ENCODE data around the gene EFNA5. TPM values are rescaled to one million over a fixed set of nuclear protein-coding genes. Genes with fewer than 3 reads are reported as not detected.

The EFNA5 gene
- polyA plus RNA-seq, 1 donor from 2014 or later: 4.2 TPM

GRCh38 chr5:107381189-107381856 is 289.4 kb downstream of the EFNA5 start:
- H3K4me2 ChIP-seq (ENCODE audit: low read length): no peak overlapping the region

DNA sequence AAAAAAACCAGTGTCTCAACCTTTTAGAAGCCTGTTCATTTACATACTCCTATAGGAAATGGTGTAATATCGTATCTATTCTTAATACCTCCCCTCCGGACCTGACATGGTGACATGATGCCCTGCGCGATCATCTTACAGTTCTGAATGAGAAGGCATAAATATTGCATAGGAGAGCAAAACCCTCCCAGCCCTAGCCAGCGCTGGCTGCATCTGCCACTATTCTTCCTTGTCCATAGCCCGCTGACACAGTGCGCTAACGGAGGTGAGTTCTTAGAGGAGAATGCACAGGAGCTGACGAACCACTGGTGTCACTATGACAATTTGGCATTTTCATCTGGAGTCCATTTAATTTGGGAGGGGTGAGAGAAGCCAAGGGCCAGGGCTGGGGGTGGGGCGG is 290.1 kb downstream of the EFNA5 start:
- Histone ChIP-seq H3K27ac (ENCODE audit: low read length) (no peak overlapping the region), H3K9me2 (ENCODE audit: insufficient read depth, low read length) (no peaks in the 10 kb centered on the region), H3K9me3 (ENCODE audit: low read length) (no peaks in the 10 kb centered on the region), H4K20me1 (ENCODE audit: insufficient read depth) (no peaks in the 10 kb centered on the region), H3K27me3 (ENCODE audit: insufficient read depth, low read depth, low read length) (no peaks in the 10 kb centered on the region), H3K36me3 (ENCODE audit: insufficient read depth, low read length) (no peaks in the 10 kb centered on the region), H3F3A (ENCODE audit: insufficient read depth, low read length, poor library complexity, severe bottlenecking) (no peaks in the 10 kb centered on the region), H3K4me2 (ENCODE audit: low read length) (no peak overlapping the region), H3K9ac (ENCODE audit: low read length) (no peak overlapping the region), H3K79me2 (replicated peaks; ENCODE audit: insufficient read depth, low read length) (no peaks in the 10 kb centered on the region), H3K4me3 (ENCODE audit: low read length) (no peak overlapping the region), H2AFZ (ENCODE audit: low read depth, low read length) (no peak overlapping the region)
- TF ChIP-seq EZH2 (IDR thresholded peaks at IDR 0.05; ENCODE audit: borderline replicate concordance, insufficient read depth, low read length, poor library complexity, severe bottlenecking): no peak
- no peak for TF ChIP-seq TAF1 (IDR thresholded peaks at IDR 0.05; ENCODE audit: low read depth)
- no peak for TF ChIP-seq REST (IDR thresholded peaks at IDR 0.05; ENCODE audit: borderline replicate concordance)
- TF ChIP-seq SMC3 (conservative IDR thresholded peaks at IDR 0.05; ENCODE audit: poor library complexity): no peak
- TF ChIP-seq CTCF (IDR thresholded peaks at IDR 0.05; ENCODE audit: poor library complexity, severe bottlenecking): no peak
- no peak for TF ChIP-seq MXI1 (conservative IDR thresholded peaks at IDR 0.05; ENCODE audit: poor library complexity, severe bottlenecking)
- TF ChIP-seq EP300 (conservative IDR thresholded peaks at IDR 0.05; ENCODE audit: poor library complexity, severe bottlenecking): no peak
- TF ChIP-seq POLR2AphosphoS5 (IDR thresholded peaks at IDR 0.05): no peak
- TF ChIP-seq RAD21 (conservative IDR thresholded peaks at IDR 0.05): no peak

More at GRCh38 chr5:107381189-107381856, 289.4 kb downstream of the EFNA5 start:
- Histone ChIP-seq H3K36me3 (ENCODE audit: insufficient read depth, low read length) (no peaks in the 10 kb centered on the region), H3K79me2 (replicated peaks; ENCODE audit: insufficient read depth, low read length) (no peaks in the 10 kb centered on the region), H3K9me2 (ENCODE audit: insufficient read depth, low read length) (no peaks in the 10 kb centered on the region), H3K9me3 (ENCODE audit: low read length) (no peaks in the 10 kb centered on the region), H3K27ac (ENCODE audit: low read length) (no peak overlapping the region), H3K4me3 (ENCODE audit: low read length) (no peak overlapping the region), H2AFZ (ENCODE audit: low read depth, low read length) (no peak overlapping the region), H3K27me3 (ENCODE audit: insufficient read depth, low read depth, low read length) (no peaks in the 10 kb centered on the region), H3F3A (ENCODE audit: insufficient read depth, low read length, poor library complexity, severe bottlenecking) (no peaks in the 10 kb centered on the region), H3K9ac (ENCODE audit: low read length) (no peak overlapping the region), H4K20me1 (ENCODE audit: insufficient read depth) (no peaks in the 10 kb centered on the region)
- TF ChIP-seq EZH2 (IDR thresholded peaks at IDR 0.05; ENCODE audit: borderline replicate concordance, insufficient read depth, low read length, poor library complexity, severe bottlenecking): no peak
- no peak for TF ChIP-seq EP300 (conservative IDR thresholded peaks at IDR 0.05; ENCODE audit: poor library complexity, severe bottlenecking)
- TF ChIP-seq POLR2AphosphoS5 (IDR thresholded peaks at IDR 0.05): no peak
- no peak for TF ChIP-seq TAF1 (IDR thresholded peaks at IDR 0.05; ENCODE audit: low read depth)
- TF ChIP-seq CTCF (IDR thresholded peaks at IDR 0.05; ENCODE audit: poor library complexity, severe bottlenecking): no peak

Data from neural cell (in vitro differentiated cells).